SW 1271 (cell line): ENCODE data around the gene MCL1.

ENCODE experiments used
- DNase-seq, 2 experiments: peaks; one replicate each; lab custom pipeline; 2025; lab: John Stamatoyannopoulos, UW

Gene MCL1

DNA sequence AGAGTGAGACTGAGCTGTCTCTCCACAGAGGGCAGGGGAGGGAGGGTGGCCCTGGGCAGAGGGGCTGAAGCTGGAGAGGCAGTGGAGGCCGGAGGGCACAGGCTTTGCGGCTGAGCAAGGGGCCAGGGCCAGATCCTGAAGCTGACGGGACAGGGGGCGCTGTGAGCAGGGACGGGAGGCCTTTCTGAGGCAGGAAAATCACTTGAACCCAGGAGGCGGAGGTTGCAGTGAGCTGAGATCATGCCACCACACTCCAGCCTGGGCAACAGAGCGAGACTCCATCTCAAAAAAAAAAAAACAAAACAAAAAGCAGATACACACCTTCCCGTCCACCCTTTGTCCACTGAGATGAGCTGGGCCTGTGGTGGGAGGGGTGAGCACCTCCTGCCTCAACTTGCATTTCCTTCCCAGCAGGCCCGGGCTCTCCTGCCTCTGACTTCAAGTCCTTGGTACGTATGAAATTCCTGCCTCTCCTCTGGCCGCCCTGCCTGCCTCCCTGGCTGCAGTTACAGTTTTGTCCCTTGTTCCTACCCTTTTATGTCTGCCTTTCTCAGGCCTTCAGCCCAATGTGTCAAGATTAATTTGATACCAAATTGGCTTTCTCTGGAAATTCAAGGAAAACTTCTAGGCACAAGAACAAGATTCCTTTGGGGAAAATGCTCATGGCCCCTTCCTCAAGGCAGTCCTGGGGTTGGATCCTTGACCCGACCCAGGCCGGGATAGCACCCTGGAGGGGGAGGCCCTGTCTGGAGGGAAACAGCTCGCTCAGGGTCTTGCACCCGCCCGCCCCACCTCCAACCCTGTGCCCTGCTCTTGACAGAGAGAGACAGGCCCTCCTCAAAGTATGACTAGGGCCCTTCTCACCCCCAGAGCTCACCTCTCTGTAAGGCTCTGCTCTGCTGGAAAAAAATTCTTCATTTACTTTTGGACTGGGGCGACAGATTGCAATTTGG, 41.4 kb downstream of the MCL1 start:
- peak in 1 of 2 experiments; percentile 49 for DNase-seq

DNA sequence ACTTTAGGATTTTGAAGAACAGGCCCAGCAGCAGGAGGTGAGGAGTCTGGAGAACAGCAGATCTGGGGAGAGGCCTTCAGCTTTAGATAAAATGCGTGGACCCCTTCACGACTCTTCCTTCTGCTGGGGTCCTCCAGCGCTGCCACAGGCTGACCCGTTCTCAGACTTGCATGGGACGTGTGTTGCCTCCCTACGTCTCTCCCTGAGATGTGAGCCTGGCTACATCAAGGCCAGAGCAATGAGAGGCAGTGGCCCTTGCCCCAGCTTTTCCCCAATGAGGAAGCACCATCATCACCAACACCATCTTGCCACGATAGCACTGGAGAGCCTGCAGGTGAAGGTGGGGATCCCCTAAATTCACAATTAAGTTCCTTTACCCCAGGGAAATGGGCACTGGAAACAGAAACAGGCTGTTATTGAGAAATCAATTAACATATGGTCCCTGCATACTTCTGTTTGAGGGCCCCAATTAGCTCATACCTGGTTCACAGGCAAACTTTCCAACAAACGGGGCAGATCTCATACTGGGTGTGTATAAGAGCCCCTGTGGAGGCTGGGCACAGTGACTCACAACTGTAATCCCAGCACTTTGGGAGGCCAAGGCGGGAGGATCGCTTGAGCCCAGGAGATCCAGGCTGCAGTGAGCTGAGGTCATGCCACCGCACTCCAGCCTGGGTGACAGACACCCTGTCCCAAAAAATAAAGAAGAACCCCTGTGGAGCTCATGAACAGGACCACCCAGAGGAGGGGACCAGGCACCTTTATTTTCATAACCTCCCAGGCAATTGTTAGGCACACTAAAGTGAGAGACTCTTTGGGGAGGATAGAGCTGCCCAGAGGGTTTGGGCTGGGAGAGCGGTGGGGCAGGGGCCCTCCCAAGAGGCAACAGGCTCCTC, 42.3 kb downstream of the MCL1 start:
- no peak for DNase-seq

DNA sequence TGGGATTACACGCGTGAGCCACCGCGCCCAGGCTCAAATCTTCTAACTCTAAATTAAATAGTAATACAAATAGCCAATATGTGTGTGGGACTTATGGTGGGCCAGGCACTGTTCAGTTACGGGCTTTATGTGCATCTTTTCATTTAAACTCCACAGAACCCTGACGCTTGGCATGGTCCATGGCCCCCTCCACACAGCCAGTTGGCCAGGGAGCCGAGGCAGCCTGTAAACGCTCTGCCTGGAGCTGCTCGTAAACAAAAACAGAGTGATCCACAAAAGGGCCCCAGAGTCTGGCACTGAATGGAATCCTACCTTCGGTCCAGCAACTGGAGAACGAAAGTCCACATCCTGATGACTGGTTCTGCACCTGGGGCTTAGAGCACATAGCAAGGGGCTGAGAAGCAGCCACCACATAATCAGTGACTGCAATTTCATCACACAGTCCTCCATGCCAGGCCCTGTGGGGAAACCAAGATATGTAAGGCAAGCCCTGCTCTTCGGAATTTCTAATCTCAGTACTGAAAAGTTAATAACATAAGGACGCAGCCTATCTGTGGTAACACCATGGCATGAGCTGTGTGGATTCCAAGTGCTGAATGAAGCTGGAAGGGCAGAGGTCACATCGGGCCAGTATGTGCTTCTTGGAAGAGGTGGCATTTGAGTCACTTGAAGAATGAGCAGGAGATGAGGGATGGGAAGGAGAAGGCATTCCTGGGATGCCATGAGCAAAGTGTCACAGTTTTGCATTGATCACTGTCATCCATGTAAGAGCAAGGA, 43.7 kb downstream of the MCL1 start:
- DNase-seq: peak in 1 of 2 experiments; percentile 33

DNA sequence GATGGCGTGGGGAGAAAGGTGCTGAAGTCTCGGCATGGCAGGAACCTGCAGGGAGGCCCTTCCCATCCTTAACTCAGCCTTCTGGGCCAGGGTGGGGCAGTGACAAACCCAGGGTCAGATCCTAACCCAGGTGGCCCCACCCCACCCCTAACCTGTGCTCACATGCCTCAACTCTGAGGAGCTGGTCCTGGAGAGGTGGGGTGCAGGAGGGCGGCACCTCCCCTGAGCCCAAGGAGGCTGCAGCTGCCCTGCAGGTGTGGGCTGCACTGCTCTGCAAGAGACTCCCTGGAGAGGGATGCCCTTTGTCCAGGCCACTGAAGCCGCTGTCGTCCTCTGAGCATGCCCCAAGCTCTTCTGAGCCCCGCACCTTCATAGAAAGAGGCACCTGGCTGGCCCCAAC, 45.4 kb downstream of the MCL1 start:
- no peak for DNase-seq

DNA sequence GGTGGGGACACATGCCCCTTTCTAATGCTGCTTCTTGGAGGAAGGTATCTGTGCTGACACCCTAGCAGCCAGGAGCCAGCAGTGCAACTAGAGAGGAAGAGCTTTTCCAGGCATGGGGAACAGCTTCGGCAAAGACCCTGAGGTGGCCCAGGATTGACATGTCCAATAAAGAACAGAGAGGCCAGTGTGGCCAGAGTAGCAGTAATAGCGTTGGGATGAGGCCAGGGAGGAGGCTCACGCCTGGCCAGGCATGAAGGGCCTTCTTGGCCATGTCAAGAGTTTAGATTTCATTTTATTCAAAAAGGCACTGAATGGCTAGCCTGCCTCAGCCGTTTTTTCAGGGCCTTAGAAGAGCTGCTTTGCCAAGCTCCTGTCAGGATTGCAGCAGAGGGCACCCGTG, 46.5 kb downstream of the MCL1 start:
- DNase-seq: no peak

DNA sequence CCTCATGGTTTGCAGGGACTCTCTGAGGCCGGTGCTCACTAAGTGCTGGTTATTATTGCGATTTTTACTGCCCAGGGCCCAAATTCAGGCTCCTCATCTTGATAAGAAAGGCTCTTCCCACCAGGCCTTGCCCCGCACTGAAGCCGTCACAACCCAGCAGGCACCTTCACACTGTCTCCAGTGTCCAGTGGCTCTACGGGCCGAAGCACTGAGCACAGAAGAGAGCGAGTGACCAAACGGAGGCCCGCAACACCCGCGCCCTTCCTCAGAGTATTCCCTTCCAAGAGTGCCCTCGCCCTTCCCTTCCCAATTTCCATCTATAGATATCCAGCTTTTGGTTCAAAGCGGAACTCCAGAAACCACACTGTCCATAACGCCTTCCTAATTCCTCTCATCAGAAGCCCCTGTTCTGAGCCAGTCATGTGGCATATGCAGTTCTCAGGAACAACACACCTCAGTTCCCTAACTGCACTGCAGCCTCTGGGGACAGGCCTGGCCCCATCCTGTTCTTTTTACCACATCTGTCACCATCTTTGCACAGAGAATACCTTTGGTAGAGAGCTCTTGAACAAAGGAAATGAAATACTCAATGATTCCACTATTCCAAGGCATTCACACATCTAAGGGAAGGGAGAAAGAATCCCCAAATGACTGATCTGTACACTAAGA, 48.8 kb downstream of the MCL1 start:
- no peak for DNase-seq

DNA sequence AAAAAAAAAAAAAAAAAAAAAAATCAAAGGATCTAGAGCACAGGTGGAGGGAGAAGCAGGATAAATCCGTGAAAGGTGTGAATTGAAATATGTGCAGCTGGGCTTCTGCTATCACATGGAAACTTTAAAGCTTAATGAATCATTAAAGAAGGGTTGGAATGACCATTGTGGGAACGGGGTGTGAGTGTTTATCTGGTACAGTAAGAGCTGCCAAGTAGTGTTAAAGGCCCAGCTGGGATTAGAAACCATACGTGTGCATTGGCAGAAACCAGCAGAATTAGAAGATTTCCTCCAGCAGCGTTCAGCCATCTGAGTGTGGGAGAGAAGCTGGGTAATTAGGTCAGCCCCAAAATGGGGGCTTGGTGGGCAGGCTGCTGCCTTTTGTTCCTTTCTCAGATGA, 50.4 kb downstream of the MCL1 start:
- no peak for DNase-seq

DNA sequence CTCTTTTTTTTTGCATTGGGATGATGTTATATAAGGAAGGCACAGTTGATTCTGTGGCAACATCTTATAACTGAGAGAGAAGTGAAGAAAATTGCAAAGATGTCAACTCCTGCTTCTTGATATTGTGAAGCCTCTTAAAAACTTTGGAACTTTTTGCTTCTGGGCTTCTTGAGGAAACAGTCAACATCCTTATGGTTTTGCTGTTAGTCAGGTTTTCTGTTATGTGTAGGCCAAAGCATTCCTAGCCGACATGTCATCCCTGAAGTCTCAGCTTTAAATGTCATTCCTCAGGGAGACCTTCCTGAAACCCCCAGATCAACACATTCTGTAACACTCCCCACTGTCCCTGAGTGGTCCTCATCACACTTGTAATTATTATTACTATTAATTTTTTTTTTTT, 51.2 kb downstream of the MCL1 start:
- DNase-seq: no peak

DNA sequence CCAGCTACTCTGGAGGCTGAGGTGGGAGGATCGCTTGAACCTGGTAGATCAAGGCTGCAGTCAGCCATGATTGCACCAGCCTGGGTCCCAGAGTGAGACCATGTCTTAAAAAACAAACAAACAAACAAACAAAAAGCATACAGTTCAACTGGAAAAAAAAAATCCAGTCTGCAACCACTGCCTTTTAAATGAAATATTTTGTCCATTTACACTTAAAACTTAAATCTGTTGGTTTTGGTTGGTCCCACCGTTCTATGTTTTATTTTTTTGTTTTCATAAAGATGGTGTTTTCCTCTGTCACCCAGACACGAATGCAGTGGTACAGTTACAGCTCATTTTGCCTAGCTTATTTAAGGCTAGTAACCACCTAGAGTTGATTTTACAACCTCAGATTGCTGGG, 54.1 kb downstream of the MCL1 start:
- no peak for DNase-seq
